HFFc6 (cell line): ENCODE results near the gene PEPD. TPM values are rescaled to one million over a fixed set of nuclear protein-coding genes. Genes with fewer than 3 reads are reported as not detected.

Experiments used
- DNase-seq: peaks from one replicate; pipeline ENCODE4 v3.0.0-alpha.2; 2018
- H3K27ac Mint-ChIP-seq: 2 replicates; pipeline ENCODE4 v1.8.0; 2020; ENCODE audit warnings: mild to moderate bottlenecking, mixed read lengths
- H3K27me3 Mint-ChIP-seq: 2 replicates; pipeline ENCODE4 v1.8.0; 2021; ENCODE audit warnings: mild to moderate bottlenecking, moderate library complexity, mixed read lengths; ENCODE audit not compliant: insufficient read depth
- H3K36me3 Mint-ChIP-seq: 2 replicates; pipeline ENCODE4 v1.8.0; 2021; ENCODE audit warnings: low read depth, mixed read lengths
- H3K4me1 Mint-ChIP-seq: 2 replicates; pipeline ENCODE4 v1.8.0; 2020; ENCODE audit warnings: low read depth, mixed read lengths
- H3K4me3 Mint-ChIP-seq: 2 replicates; pipeline ENCODE4 v1.8.0; 2020; ENCODE audit warnings: mild to moderate bottlenecking, moderate library complexity, mixed read lengths
- H3K9me3 Mint-ChIP-seq: 2 replicates; pipeline ENCODE4 v1.8.0; 2020; ENCODE audit warnings: mild to moderate bottlenecking, mixed read lengths
- total RNA-seq, 6 experiments: library from RNA; stranded (reverse); fragmentation: NEBNext Ultra II Directional; extraction: Animal tissue kit (Norgen Biotek cat#: 25700); gene quantifications; 2 replicates in 1 of 6; 3 replicates in 5 of 6; pipeline ENCODE4 v1.2.3, GENCODE V29; 2021
- TF ChIP-seq, protein P1 (sequence below): fragments of 200-600 bp; sonication (generic); IDR thresholded peaks from 2 replicates; pipeline ENCODE4 v1.5.0; 2021; ENCODE audit warnings: antibody characterized with exemption, mild to moderate bottlenecking

PEPD gene
- total RNA-seq, 6 experiments from 2014 or later, result 57.0 to 76.9 (median 67.6) TPM

DNA sequence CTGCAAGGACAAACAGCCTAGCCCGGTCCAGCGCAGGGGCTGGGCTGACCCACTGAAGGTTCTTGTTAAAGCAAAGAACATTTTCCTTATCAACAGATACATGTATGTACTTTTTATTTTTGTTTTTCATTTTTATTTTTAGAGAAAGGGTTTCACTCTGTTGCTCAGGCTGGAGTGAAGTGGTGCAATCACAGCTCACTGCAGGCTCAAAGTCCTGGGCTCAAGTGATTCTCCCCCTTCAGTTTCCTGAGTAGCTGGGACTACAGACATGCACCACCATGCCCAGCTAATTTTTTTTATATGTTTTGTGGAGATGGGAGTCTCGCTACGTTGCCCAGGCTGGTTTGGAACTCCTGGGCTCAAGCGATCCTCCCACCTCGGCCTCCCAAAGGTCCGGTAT lies 100.2 kb downstream of the PEPD start:
- TF ChIP-seq, protein P1, sequence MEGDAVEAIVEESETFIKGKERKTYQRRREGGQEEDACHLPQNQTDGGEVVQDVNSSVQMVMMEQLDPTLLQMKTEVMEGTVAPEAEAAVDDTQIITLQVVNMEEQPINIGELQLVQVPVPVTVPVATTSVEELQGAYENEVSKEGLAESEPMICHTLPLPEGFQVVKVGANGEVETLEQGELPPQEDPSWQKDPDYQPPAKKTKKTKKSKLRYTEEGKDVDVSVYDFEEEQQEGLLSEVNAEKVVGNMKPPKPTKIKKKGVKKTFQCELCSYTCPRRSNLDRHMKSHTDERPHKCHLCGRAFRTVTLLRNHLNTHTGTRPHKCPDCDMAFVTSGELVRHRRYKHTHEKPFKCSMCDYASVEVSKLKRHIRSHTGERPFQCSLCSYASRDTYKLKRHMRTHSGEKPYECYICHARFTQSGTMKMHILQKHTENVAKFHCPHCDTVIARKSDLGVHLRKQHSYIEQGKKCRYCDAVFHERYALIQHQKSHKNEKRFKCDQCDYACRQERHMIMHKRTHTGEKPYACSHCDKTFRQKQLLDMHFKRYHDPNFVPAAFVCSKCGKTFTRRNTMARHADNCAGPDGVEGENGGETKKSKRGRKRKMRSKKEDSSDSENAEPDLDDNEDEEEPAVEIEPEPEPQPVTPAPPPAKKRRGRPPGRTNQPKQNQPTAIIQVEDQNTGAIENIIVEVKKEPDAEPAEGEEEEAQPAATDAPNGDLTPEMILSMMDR, result no peak

DNA sequence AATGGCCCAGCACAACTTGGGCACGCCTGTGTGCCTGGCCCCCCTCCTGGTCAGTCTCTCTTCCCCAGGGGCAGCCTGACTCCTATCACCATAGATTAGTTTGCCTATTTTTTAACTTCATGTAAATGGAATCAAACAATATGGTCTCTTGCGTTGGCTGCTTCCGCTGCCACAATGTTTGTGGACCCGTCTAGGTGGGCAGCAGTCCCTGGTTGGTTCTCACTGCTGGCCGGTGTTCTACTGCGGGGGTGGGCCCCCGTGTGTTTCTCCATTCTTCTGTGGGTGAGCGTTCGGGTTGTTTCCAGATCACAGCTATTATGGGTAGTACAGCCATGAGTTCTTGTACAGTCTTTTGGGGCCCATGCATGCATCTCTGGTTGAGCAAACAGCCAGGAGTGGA lies 100.8 kb downstream of the PEPD start:
- H3K27me3 Mint-ChIP-seq, result peaks cover 2% of the 10 kb centered on the region; the same call in 1 of the 2 replicates
- TF ChIP-seq, protein P1, result no peak
- no peak for DNase-seq
- H3K36me3 Mint-ChIP-seq, result no peaks in the 10 kb centered on the region
- H3K4me3 Mint-ChIP-seq, result no peak overlapping the region
- H3K4me1 Mint-ChIP-seq, result no peaks in the 10 kb centered on the region
- no peaks in the 10 kb centered on the region for H3K9me3 Mint-ChIP-seq
- no peak overlapping the region for H3K27ac Mint-ChIP-seq

More for the DNA sequence above, 100.2 kb downstream of the PEPD start:
- H3K27ac Mint-ChIP-seq, result no peak overlapping the region
- no peaks in the 10 kb centered on the region for H3K4me1 Mint-ChIP-seq
- no peak for DNase-seq
- H3K9me3 Mint-ChIP-seq, result no peaks in the 10 kb centered on the region
- H3K27me3 Mint-ChIP-seq, result peaks cover 2% of the 10 kb centered on the region; the same call in 1 of the 2 replicates
- H3K4me3 Mint-ChIP-seq, result no peak overlapping the region
- H3K36me3 Mint-ChIP-seq, result no peaks in the 10 kb centered on the region

DNA sequence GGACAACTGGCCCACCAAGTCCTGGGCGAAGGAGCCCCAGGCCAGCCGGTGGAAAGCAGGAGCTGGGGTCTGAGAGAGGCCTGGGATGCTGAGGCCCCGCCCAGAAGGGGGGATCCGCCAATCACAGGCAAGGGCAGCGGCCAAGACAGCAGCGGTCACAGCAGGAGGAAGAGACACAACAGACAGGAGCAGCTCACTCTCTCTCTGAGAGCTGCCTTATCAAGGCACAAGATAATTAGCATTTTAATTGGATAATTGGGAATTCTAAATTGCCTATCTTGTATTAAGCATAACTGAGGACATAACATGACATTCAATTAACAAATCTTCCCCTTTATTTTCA lies 101.8 kb downstream of the PEPD start:
- no peaks in the 10 kb centered on the region for H3K4me1 Mint-ChIP-seq
- DNase-seq, result no peak
- H3K27me3 Mint-ChIP-seq, result peaks cover under 1% of the 10 kb centered on the region; the same call in 1 of the 2 replicates
- H3K9me3 Mint-ChIP-seq, result no peaks in the 10 kb centered on the region
- no peak overlapping the region for H3K27ac Mint-ChIP-seq
- TF ChIP-seq, protein P1, result no peak
- no peaks in the 10 kb centered on the region for H3K36me3 Mint-ChIP-seq
- H3K4me3 Mint-ChIP-seq, result no peak overlapping the region

DNA sequence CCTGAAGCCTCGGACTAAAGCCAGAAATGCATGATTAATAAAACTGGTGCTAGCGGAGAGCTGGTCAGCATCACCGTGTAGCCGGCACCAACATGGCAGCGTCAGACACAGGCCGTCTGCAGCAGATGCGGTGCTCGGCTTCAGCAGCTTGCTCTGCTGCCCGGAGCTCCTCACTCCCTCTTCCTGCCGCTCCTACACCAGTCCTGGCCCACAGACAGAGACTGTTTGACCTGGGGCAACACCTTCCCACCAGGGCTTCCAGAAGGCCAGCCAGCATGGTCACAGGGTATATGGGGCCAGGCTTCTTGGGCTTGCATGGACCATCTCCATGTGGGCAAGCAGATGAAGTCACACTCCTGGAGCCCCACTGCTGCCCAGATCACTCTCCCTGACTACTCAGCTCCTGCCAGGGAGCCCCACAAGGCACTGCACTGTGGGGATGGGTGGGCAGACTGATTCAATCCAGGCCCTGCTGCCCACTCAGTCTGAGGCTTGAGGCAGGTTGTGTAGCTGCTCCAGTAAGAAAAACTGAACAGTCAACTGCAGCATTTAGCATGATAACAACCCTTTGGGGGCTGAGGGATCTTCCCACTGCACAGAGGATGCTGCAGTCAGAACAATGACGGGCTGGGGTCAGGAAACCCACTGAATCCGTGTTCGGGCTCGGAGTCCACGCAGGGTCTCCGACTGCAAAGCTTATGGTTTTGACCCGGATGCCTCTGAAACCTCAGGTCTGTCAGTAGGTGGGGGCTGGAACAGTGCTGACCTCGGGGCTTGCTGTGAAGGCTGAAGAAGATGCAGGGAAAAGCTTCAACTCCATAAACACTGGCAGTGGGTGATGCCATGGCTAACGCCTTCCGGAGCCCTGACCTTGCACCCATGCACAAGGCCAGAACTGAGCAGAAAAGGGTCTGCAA lies 102.5 kb downstream of the PEPD start:
- Mint-ChIP-seq H3K9me3 (no peaks in the 10 kb centered on the region), H3K36me3 (no peaks in the 10 kb centered on the region), H3K27me3 (no peaks in the 10 kb centered on the region; the same call in 1 of the 2 replicates), H3K4me3 (no peak overlapping the region), H3K4me1 (no peaks in the 10 kb centered on the region), H3K27ac (no peak overlapping the region)
- DNase-seq, result no peak
- TF ChIP-seq, protein P1, result no peak

DNA sequence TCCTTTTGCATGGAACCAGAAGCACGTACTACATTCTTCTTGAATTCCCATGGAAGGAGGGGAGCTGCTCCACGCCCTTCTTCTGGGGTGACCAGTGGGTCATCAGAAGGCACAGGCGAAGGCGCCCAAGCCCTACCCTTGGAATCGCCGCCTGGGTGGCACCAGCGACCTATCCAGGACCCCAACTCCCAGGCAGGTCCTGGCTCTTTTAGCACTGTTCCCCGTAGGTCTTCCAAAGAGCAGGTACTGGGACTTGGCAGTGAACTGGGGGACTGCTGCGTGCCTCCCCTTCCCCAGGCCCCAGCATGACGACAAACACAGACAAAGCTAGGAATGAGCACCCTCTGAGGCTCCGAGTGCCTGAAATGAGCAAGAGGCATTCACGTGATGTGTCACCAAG lies 103.1 kb downstream of the PEPD start:
- DNase-seq, result no peak
- TF ChIP-seq, protein P1, result no peak
- H3K4me1 Mint-ChIP-seq, result no peaks in the 10 kb centered on the region
- H3K36me3 Mint-ChIP-seq, result no peaks in the 10 kb centered on the region
- no peaks in the 10 kb centered on the region for H3K9me3 Mint-ChIP-seq
- H3K27me3 Mint-ChIP-seq, result no peaks in the 10 kb centered on the region; the same call in 1 of the 2 replicates
- H3K4me3 Mint-ChIP-seq, result no peak overlapping the region
- H3K27ac Mint-ChIP-seq, result no peak overlapping the region
